ENCODE results near the gene CCDC24. TPM values are rescaled to one million over a fixed set of nuclear protein-coding genes. Genes with fewer than 3 reads are reported as not detected.

The CCDC24 gene
- total and polyA plus RNA-seq, 2 of the 13 experiments (the other 11 are each of a cell fraction or from before 2014, with no cell fraction given) = 1.4 to 2.9 TPM

DNA sequence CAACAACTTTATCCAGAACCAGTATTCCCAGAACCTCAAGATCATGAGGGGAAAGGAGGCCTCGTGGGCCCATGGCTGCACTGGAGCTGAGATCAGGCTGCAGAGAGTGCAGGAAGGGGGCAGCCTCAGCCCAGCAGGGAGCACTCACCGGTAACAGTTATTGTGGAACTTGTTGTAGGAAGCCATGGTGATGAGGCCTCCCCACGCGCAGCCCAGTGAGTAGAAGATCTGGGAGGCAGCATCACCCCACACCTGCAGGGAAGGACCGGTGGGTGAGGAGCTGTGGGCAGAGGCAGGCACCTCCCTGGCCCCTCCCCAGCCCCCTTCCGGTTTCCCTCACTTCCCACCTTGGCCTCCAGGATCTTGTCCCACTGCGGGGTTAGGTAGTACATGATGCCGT, 10.8 kb downstream of the CCDC24 start:
- TF ChIP-seq JUN (CRISPR knock-in tag; IDR thresholded peaks at IDR 0.05) (no peak), CHCHD3 (CRISPR knock-in tag; IDR thresholded peaks at IDR 0.05) (no peak), ZNF777 (CRISPR knock-in tag; IDR thresholded peaks at IDR 0.05) (no peak), RXRB (CRISPR knock-in tag; IDR thresholded peaks at IDR 0.05; ENCODE audit: borderline replicate concordance) (no peak), MAFG (CRISPR knock-in tag; IDR thresholded peaks at IDR 0.05) (no peak), GATAD1 (CRISPR knock-in tag; IDR thresholded peaks at IDR 0.05) (no peak), EP300 (IDR thresholded peaks at IDR 0.05; ENCODE audit: low read depth in 2 of 2, low read length in 2 of 2) (no peak), EP300 (CRISPR knock-in tag; IDR thresholded peaks at IDR 0.05; ENCODE audit: borderline replicate concordance) (no peak), ZNF451 (CRISPR knock-in tag; IDR thresholded peaks at IDR 0.05) (no peak), KLF9 (CRISPR knock-in tag; IDR thresholded peaks at IDR 0.05; ENCODE audit: low read depth) (no peak), HOXA9 (CRISPR knock-in tag; IDR thresholded peaks at IDR 0.05; ENCODE audit: borderline replicate concordance) (no peak), XRCC5 (optimal IDR thresholded peaks at IDR 0.05; ENCODE audit: low read length) (no peak), ZNF20 (CRISPR knock-in tag; IDR thresholded peaks at IDR 0.05) (no peak), TBX3 (IDR thresholded peaks at IDR 0.05; ENCODE audit: borderline replicate concordance) (no peak), KLF6 (CRISPR knock-in tag; IDR thresholded peaks at IDR 0.05) (no peak)
- TF ChIP-seq, protein P1, sequence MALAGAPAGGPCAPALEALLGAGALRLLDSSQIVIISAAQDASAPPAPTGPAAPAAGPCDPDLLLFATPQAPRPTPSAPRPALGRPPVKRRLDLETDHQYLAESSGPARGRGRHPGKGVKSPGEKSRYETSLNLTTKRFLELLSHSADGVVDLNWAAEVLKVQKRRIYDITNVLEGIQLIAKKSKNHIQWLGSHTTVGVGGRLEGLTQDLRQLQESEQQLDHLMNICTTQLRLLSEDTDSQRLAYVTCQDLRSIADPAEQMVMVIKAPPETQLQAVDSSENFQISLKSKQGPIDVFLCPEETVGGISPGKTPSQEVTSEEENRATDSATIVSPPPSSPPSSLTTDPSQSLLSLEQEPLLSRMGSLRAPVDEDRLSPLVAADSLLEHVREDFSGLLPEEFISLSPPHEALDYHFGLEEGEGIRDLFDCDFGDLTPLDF (CRISPR knock-in tag; IDR thresholded peaks at IDR 0.05) = no peak
- TF ChIP-seq, protein P2, sequence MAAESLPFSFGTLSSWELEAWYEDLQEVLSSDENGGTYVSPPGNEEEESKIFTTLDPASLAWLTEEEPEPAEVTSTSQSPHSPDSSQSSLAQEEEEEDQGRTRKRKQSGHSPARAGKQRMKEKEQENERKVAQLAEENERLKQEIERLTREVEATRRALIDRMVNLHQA (CRISPR knock-in tag; IDR thresholded peaks at IDR 0.05) = no peak
- TF ChIP-seq, protein P3, sequence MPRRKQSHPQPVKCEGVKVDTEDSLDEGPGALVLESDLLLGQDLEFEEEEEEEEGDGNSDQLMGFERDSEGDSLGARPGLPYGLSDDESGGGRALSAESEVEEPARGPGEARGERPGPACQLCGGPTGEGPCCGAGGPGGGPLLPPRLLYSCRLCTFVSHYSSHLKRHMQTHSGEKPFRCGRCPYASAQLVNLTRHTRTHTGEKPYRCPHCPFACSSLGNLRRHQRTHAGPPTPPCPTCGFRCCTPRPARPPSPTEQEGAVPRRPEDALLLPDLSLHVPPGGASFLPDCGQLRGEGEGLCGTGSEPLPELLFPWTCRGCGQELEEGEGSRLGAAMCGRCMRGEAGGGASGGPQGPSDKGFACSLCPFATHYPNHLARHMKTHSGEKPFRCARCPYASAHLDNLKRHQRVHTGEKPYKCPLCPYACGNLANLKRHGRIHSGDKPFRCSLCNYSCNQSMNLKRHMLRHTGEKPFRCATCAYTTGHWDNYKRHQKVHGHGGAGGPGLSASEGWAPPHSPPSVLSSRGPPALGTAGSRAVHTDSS (CRISPR knock-in tag; conservative IDR thresholded peaks at IDR 0.05) = no peak
- ChIA-PET CTCF (ENCODE audit: low intra/inter-chr PET ratio, low total read pairs) (no interaction called here), POLR2A (no interaction called here)
- BruUV-seq (replicated peaks) = no TSS peak
- H3K4me1 ChIP-seq (ENCODE audit: insufficient read depth, low read length) = peaks cover 14% of the 10 kb centered on the region
- H4K20me1 ChIP-seq (ENCODE audit: insufficient read depth, low read length) = no peaks in the 10 kb centered on the region
- in situ Hi-C loops (cut with HindIII; ENCODE audit: extremely low pct_ligation_motif_present, low pct_unique_long_range_greater_than_20kb) (no loop called here), intact Hi-C loops (cut with micrococcal nuclease; ENCODE audit: unreplicated experiment) (no loop called here)
- H3K79me2 ChIP-seq (ENCODE audit: insufficient read depth, low read length) = no peaks in the 10 kb centered on the region
- H3K4me2 ChIP-seq (ENCODE audit: low read depth, low read length) = no peak overlapping the region
- no peak for ATAC-seq
- no peak for DNase-seq (ENCODE audit: low spot score)
- no peaks in the 10 kb centered on the region for H3K9me3 ChIP-seq (ENCODE audit: low read length)
- no peaks in the 10 kb centered on the region for H3K27me3 ChIP-seq (ENCODE audit: control insufficient read depth in 1 of 2, insufficient read depth in 2 of 2, low read length in 2 of 2)
- no peak overlapping the region for H2AFZ ChIP-seq (ENCODE audit: low read length)
- 94% methylated on average over 6 of the region's 8 CpGs for WGBS (ENCODE audit: low lambda C conversion rate)
- H3K36me3 ChIP-seq (replicated peaks in 1 of 2; ENCODE audit: control insufficient read depth in 1 of 2, insufficient read depth in 2 of 2, low read length in 2 of 2) = peaks cover 6 to 21% of the 10 kb centered on the region in 2 experiments; a peak in 4 of 5 replicates
- H3K9ac ChIP-seq (ENCODE audit: insufficient read depth, low read depth, low read length) = no peak overlapping the region
- no peak for FAIRE-seq
- H3K4me3 ChIP-seq (replicated peaks in 1 of 3; ENCODE audit: insufficient read depth in 1 of 3, low read depth in 2 of 3, low read length in 3 of 3) = no peak overlapping the region
- no peak overlapping the region for H3K27ac ChIP-seq (ENCODE audit: extremely low read length, insufficient read depth, low read length)

Data from HepG2 (cell line).